Endothelial cell of umbilical vein (primary cell): ENCODE measurements around the gene CYP4F3. TPM values are rescaled to one million over a fixed set of nuclear protein-coding genes. Genes with fewer than 3 reads are reported as not detected.

ENCODE experiments used
- BruUV-seq: library from RNA; stranded (reverse); fragments of 400-500 nt; replicated peaks from 2 replicates; lab custom pipeline; 2021; lab: Mats Ljungman, UMichigan
- CTCF ChIA-PET: fragments of 300-600, 350-600 bp; sonication (Branson Sonifier 250); formaldehyde crosslinking; loops from one replicate; lab custom pipeline; 2021; ENCODE audit warnings: antibody characterized with exemption, inconsistent platforms; lab: Charles Lee
- POLR2A ChIA-PET: fragments of 300-600, 350-600 bp; sonication (Branson Sonifier 250); formaldehyde crosslinking; loops from one replicate; lab custom pipeline; 2021; ENCODE audit warnings: antibody characterized with exemption, inconsistent platforms; lab: Charles Lee
- DNase-seq: peaks from one replicate; pipeline ENCODE4 v3.0.0-alpha.2; 2011; ENCODE audit warnings: low read depth, low spot score
- FAIRE-seq: peaks from 2 replicates; lab custom pipeline; 2011; peaks lifted over from hg19 to GRCh38; lab: Jason Lieb, UNC
- H2AFZ ChIP-seq: 2 replicates; pipeline ENCODE4 v1.6.0; 2012; ENCODE audit warnings: low read depth, low read length, control low read depth, inconsistent platforms
- H3K27ac ChIP-seq: 2 replicates; pipeline ENCODE4 v1.5.1; 2011; ENCODE audit warnings: low read depth, mild to moderate bottlenecking, control low read depth, low read length, moderate library complexity; ENCODE audit not compliant: insufficient read depth
- H3K27me3 ChIP-seq, 2 experiments: 2 replicates each; pipeline versions ENCODE4 v1.6.0 to v1.6.1; 2011; ENCODE audit warnings: low read length in 2 of 2, mixed read lengths in 1 of 2; ENCODE audit not compliant: control insufficient read depth in 2 of 2, insufficient read depth in 2 of 2
- H3K36me3 ChIP-seq, 2 experiments: 2 replicates in 1 of 2; 3 replicates in 1 of 2; pipeline ENCODE4 v1.5.1; 2011; ENCODE audit warnings: low read length in 2 of 2, mild to moderate bottlenecking in 1 of 2, moderate library complexity in 1 of 2; ENCODE audit not compliant: control insufficient read depth in 2 of 2, insufficient read depth in 2 of 2; ENCODE audit errors: extremely low read depth in 1 of 2
- H3K4me1 ChIP-seq: 3 replicates; pipeline ENCODE4 v1.5.1; 2011; ENCODE audit warnings: mild to moderate bottlenecking, low read length; ENCODE audit not compliant: control insufficient read depth, insufficient read depth; ENCODE audit errors: extremely low read depth
- H3K4me2 ChIP-seq: 2 replicates; pipeline ENCODE4 v1.6.1; 2011; ENCODE audit warnings: low read length, control low read depth, mixed read lengths; ENCODE audit not compliant: insufficient read depth
- H3K4me3 ChIP-seq, 3 experiments: fragments of 200-600 bp in 1 of 3; sonication (generic), shearing (Covaris generic) in 1 of 3; replicated peaks in 1 of 3; 2 replicates each; pipeline ENCODE4 v1.5.1; 2011 to 2016; ENCODE audit warnings: control low read depth in 3 of 3, low read length in 3 of 3, mild to moderate bottlenecking in 2 of 3, inconsistent platforms in 1 of 3, low read depth in 1 of 3, moderate library complexity in 1 of 3; ENCODE audit not compliant: insufficient read depth in 1 of 3
- H3K79me2 ChIP-seq: 2 replicates; pipeline ENCODE4 v1.6.0; 2012; ENCODE audit warnings: low read length, inconsistent platforms; ENCODE audit not compliant: control insufficient read depth, insufficient read depth
- H3K9ac ChIP-seq: replicated peaks from 2 replicates; pipeline ENCODE3; 2011; ENCODE audit warnings: low read length, control low read depth; ENCODE audit not compliant: insufficient read depth; ENCODE audit errors: extremely low read depth
- H3K9me1 ChIP-seq: replicated peaks from 3 replicates; pipeline ENCODE4 v1.6.0; 2011; ENCODE audit warnings: mild to moderate bottlenecking, low read length; ENCODE audit not compliant: control insufficient read depth, insufficient read depth; ENCODE audit errors: extremely low read depth
- H3K9me3 ChIP-seq: replicated peaks from 2 replicates; pipeline ENCODE4 v1.5.1; 2012; ENCODE audit warnings: low read length, inconsistent platforms; ENCODE audit not compliant: control insufficient read depth, insufficient read depth
- H4K20me1 ChIP-seq: replicated peaks from 2 replicates; pipeline ENCODE3; 2011; ENCODE audit warnings: mild to moderate bottlenecking, low read length; ENCODE audit not compliant: control insufficient read depth, insufficient read depth; ENCODE audit errors: extremely low read depth
- EZH2 ChIP-seq: IDR thresholded peaks from 2 replicates; pipeline ENCODE4 v1.6.1; 2012; ENCODE audit warnings: borderline replicate concordance, low read depth, mild to moderate bottlenecking, moderate library complexity, low read length, inconsistent platforms; ENCODE audit not compliant: severe bottlenecking
- FOS ChIP-seq: IDR thresholded peaks from 2 replicates; pipeline ENCODE4 v1.6.1; 2011; ENCODE audit warnings: mild to moderate bottlenecking, low read length, moderate library complexity, borderline replicate concordance; ENCODE audit not compliant: insufficient read depth
- GATA2 ChIP-seq: IDR thresholded peaks from 2 replicates; pipeline ENCODE4 v1.7.0; 2011; ENCODE audit warnings: low read depth, mild to moderate bottlenecking, moderate library complexity, mixed read lengths, low read length; ENCODE audit not compliant: insufficient read length, insufficient read depth
- JUN ChIP-seq: IDR thresholded peaks from 2 replicates; pipeline ENCODE4 v1.6.1; 2011; ENCODE audit warnings: borderline replicate concordance, low read depth; ENCODE audit not compliant: insufficient read length, insufficient read depth
- MYC ChIP-seq: IDR thresholded peaks from one replicate; pipeline ENCODE4 v1.6.1; 2011; ENCODE audit warnings: mild to moderate bottlenecking, low read depth, low read length
- POLR2A ChIP-seq: IDR thresholded peaks from 2 replicates; pipeline ENCODE4 v1.6.1; 2012; ENCODE audit warnings: low read depth, mild to moderate bottlenecking, control low read depth, low read length
- POLR2AphosphoS5 ChIP-seq: IDR thresholded peaks from 2 replicates; pipeline ENCODE4 v1.6.1; 2012; ENCODE audit warnings: low read depth, mild to moderate bottlenecking, control low read depth, low read length, moderate library complexity; ENCODE audit not compliant: insufficient read depth
- dilution Hi-C: fragments of 300-500 bp; cut with MboI; formaldehyde crosslinking; loops from one replicate; pipeline ENCODE4 v1.15.0; 2019; ENCODE audit warnings: low sequenced_read_pairs; ENCODE audit not compliant: extremely low pct_ligation_motif_present
- intact Hi-C: fragments of 100-400 bp; cut with micrococcal nuclease; formaldehyde crosslinking; loops from one replicate; pipeline ENCODE4 v1.10.0; 2022
- polyA plus RNA-seq, 4 experiments: library from polyadenylated mRNA; depleted of rRNA in 3 of 4; stranded (reverse) in 3 of 4; unstranded in 1 of 4; fragments of >200 nt; gene quantifications; 2 replicates each; pipeline versions ENCODE4 v1.2.1 to v1.2.3, GENCODE V29; 2011 to 2012; ENCODE audit warnings: missing spikeins in 1 of 4
- total RNA-seq: library from RNA; stranded (reverse); gene quantifications from 2 replicates; pipeline ENCODE4 v1.2.3, GENCODE V29; 2021
- TF ChIP-seq, protein P1 (sequence below): IDR thresholded peaks from 2 replicates; pipeline ENCODE4 v1.6.1; 2011; ENCODE audit not compliant: insufficient read depth, insufficient read length
- TF ChIP-seq, protein P2 (sequence below), 2 donors: IDR thresholded peaks; 1 replicate in 1 of 2; 2 replicates in 1 of 2; pipeline ENCODE4 v1.5.1; 2011; ENCODE audit warnings: low read length in 2 of 2, mild to moderate bottlenecking in 2 of 2, moderate library complexity in 2 of 2, control low read depth in 1 of 2, inconsistent platforms in 1 of 2, low read depth in 1 of 2; ENCODE audit not compliant: insufficient read depth in 1 of 2; ENCODE audit errors: extremely low read depth in 1 of 2

Gene CYP4F3
- total and polyA plus RNA-seq, 2 donors (not counting 3 experiments of a cell fraction or from before 2014, with no cell fraction given), result not detected

DNA sequence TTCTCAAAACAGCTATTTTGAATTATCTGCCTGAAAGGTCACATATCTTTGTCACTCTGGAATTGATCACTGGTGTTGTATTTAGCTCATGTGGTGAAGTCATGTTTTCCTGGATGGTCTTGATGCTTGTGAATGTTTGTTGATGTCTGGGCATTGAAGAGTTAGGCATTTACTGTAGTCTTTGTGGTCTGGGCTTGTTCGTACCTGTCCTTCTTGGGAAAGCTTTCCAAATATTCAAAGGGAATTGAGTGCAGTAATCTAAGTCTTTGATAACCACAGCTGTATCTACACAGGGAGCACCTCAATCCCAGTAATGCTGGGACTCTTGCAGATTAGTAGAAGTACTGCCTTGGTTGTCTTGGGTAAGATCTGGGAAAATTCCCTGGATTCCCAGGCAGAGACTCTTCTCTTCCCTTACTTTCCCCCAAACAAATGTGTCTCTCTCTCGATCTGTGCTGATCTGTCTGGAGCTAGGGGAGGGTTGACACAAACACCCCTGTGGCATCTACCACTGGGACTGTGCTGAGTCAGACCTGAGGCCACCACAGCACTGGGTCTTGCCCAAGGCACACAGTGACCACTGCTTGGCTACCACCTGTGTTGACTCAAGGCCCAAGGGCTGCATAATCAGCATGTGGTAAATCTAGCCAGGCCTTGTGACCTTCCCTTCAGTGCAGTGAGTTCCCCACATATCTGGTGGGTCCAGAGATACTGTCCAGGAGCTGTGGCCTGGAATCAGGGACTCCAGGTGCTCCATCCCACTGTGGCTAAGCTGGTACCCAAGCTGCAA lies 5.5 kb upstream of the CYP4F3 start:
- FAIRE-seq, result no peak
- H3K79me2 ChIP-seq, result no peaks in the 10 kb centered on the region
- TF ChIP-seq JUN (no peak), POLR2A (no peak), FOS (no peak), POLR2AphosphoS5 (no peak), EZH2 (no peak), MYC (no peak), GATA2 (no peak)
- TF ChIP-seq, protein P1, sequence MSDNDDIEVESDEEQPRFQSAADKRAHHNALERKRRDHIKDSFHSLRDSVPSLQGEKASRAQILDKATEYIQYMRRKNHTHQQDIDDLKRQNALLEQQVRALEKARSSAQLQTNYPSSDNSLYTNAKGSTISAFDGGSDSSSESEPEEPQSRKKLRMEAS, result no peak
- TF ChIP-seq, protein P2, sequence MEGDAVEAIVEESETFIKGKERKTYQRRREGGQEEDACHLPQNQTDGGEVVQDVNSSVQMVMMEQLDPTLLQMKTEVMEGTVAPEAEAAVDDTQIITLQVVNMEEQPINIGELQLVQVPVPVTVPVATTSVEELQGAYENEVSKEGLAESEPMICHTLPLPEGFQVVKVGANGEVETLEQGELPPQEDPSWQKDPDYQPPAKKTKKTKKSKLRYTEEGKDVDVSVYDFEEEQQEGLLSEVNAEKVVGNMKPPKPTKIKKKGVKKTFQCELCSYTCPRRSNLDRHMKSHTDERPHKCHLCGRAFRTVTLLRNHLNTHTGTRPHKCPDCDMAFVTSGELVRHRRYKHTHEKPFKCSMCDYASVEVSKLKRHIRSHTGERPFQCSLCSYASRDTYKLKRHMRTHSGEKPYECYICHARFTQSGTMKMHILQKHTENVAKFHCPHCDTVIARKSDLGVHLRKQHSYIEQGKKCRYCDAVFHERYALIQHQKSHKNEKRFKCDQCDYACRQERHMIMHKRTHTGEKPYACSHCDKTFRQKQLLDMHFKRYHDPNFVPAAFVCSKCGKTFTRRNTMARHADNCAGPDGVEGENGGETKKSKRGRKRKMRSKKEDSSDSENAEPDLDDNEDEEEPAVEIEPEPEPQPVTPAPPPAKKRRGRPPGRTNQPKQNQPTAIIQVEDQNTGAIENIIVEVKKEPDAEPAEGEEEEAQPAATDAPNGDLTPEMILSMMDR (IDR thresholded peaks at IDR 0.05; ENCODE audit: extremely low read depth in 1 of 2, insufficient read depth in 1 of 2, low read depth in 1 of 2, low read length in 2 of 2), result no peak
- H3K9me1 ChIP-seq, result no peaks in the 10 kb centered on the region
- no peak for DNase-seq
- no TSS peak for BruUV-seq
- H3K9me3 ChIP-seq, result no peaks in the 10 kb centered on the region
- no peak overlapping the region for H3K4me3 ChIP-seq
- intact Hi-C loops (no loop called here), dilution Hi-C loops (no loop called here)
- no peak overlapping the region for H3K27ac ChIP-seq
- ChIA-PET POLR2A (no interaction called here), CTCF (no interaction called here)
- no peak overlapping the region for H2AFZ ChIP-seq
- H3K4me2 ChIP-seq, result no peak overlapping the region
- no peaks in the 10 kb centered on the region for H3K36me3 ChIP-seq
- H3K4me1 ChIP-seq, result no peaks in the 10 kb centered on the region
- no peak overlapping the region for H3K9ac ChIP-seq
- H4K20me1 ChIP-seq, result no peaks in the 10 kb centered on the region
- H3K27me3 ChIP-seq, result no peaks in the 10 kb centered on the region
